ENCODE data around the gene NUP98.
A peak's percentile ranks its signal among the peaks of the same experiment; 100 is the strongest.

NUP98 gene

DNA sequence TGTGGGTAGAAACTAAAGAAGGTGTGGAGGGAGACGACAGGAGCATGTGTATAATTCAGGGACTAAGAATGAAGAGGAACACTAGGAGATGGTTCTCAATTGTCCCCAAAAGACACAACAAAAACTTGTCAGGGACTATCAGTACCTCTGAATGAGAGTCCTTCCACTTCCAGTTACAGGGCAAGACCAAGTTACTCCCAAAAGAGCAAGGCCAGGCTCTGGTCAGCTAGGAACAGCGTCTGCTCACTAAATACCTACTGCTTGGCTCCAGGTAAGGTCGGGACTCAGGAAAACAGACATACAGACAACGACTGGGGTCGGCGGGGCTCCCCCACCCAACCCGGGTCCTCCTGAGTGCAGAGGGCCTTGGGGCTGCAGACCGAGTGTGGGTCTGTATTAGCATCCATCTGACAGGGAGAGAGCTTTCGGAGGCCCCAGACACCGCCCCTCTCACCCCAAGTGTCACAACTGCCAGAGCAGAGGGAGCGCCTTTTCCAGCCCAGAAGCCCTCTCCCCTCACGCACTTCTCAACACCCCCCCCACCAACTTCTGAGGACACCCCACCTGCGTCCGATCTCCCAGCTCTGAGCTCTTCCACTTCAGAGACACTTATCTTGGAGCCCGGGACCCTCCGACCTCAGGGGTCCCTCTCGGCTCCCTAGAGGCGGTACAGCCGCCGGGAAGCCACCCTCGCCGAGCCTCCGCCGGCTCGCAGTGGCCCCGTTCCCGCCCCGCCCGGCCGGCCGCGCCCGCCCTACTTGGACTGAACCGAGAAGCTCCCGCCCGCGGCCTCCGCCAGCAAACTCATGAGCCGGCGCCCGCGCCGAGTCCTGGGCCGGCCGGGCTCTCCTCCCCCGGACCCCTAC, 42.9 kb upstream of the NUP98 start:
- H3K4me3 ChIP-seq (ENCODE audit: low read length) = peak overlapping the region; percentile 76
- DNase-seq (ENCODE audit: low read depth) = no peak
- TF ChIP-seq, protein P1, sequence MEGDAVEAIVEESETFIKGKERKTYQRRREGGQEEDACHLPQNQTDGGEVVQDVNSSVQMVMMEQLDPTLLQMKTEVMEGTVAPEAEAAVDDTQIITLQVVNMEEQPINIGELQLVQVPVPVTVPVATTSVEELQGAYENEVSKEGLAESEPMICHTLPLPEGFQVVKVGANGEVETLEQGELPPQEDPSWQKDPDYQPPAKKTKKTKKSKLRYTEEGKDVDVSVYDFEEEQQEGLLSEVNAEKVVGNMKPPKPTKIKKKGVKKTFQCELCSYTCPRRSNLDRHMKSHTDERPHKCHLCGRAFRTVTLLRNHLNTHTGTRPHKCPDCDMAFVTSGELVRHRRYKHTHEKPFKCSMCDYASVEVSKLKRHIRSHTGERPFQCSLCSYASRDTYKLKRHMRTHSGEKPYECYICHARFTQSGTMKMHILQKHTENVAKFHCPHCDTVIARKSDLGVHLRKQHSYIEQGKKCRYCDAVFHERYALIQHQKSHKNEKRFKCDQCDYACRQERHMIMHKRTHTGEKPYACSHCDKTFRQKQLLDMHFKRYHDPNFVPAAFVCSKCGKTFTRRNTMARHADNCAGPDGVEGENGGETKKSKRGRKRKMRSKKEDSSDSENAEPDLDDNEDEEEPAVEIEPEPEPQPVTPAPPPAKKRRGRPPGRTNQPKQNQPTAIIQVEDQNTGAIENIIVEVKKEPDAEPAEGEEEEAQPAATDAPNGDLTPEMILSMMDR (IDR thresholded peaks at IDR 0.05; ENCODE audit: insufficient read depth, low read depth, low read length, missing control alignments) = no peak

GRCh38 chr11:3838504-3838903, 41.1 kb upstream of the NUP98 start:
- no peak for DNase-seq (ENCODE audit: low read depth)
- no peak overlapping the region for H3K4me3 ChIP-seq (ENCODE audit: low read length)
- TF ChIP-seq, protein P1 (IDR thresholded peaks at IDR 0.05; ENCODE audit: insufficient read depth, low read depth, low read length, missing control alignments) = no peak

DNA sequence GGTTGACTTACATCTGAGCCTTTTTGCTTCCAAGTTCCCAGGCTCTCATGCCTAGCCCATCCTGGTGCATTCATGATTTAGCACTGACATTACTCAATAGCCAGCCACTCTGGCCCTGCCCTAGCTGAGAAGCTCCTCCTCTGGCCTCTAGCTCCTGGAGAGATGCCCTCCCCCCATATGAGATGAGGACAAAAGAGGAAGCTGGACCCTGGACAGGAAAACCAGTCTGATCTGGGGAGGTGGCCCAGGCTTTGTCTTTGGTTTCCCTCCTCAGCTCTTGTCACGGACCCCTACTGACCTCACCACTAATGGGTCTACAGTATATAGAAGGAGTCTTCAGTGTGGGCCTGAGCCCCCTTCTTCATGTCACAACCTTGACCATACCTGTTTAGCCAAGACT, 40.4 kb upstream of the NUP98 start:
- TF ChIP-seq, protein P1 (IDR thresholded peaks at IDR 0.05; ENCODE audit: insufficient read depth, low read depth, low read length, missing control alignments) = no peak
- H3K4me3 ChIP-seq (ENCODE audit: low read length) = no peak overlapping the region
- peak; percentile 30 for DNase-seq (ENCODE audit: low read depth)

GRCh38 chr11:3836903-3837302, 39.5 kb upstream of the NUP98 start:
- H3K4me3 ChIP-seq (ENCODE audit: low read length) = no peak overlapping the region

GRCh38 chr11:3835751-3836150, 38.4 kb upstream of the NUP98 start:
- TF ChIP-seq, protein P1 (IDR thresholded peaks at IDR 0.05; ENCODE audit: insufficient read depth, low read depth, low read length, missing control alignments) = no peak
- H3K4me3 ChIP-seq (ENCODE audit: low read length) = no peak overlapping the region
- no peak for DNase-seq (ENCODE audit: low read depth)

More at GRCh38 chr11:3836903-3837302, 39.5 kb upstream of the NUP98 start:
- no peak for DNase-seq (ENCODE audit: low read depth)
- TF ChIP-seq, protein P1 (IDR thresholded peaks at IDR 0.05; ENCODE audit: insufficient read depth, low read depth, low read length, missing control alignments) = no peak

- peak; percentile 62 for DNase-seq (ENCODE audit: low read depth)
- no peak overlapping the region for H3K4me3 ChIP-seq (ENCODE audit: low read length)
Observed at GRCh38 chr11:3834664-3835461, 37.5 kb upstream of the NUP98 start.

More at GRCh38 chr11:3834664-3835461, 37.5 kb upstream of the NUP98 start:
- TF ChIP-seq, protein P1 (IDR thresholded peaks at IDR 0.05; ENCODE audit: insufficient read depth, low read depth, low read length, missing control alignments) = no peak

Data from epithelial cell of esophagus (primary cell).